Stimulated activated CD4-positive, alpha-beta T cell treated with anti-CD3 and anti-CD28 coated beads, TNF-alpha, amount 100 ng/mL, for 1 hour (primary cell): ENCODE measurements around the gene MYO6.
"Not testable (repeated sequence)": the region's sequence is repeated elsewhere in the genome, so short reads cannot be mapped to it uniquely, and the experiment has no call there.

ENCODE experiments used
- DNase-seq, 3 donors: peaks; one replicate each; pipeline ENCODE4 v3.0.0-alpha.2; 2020; ENCODE audit warnings: low read depth in 3 of 3, low spot score in 1 of 3

MYO6 gene

GRCh38 chr6:75880305-75880704 is 131.3 kb downstream of the MYO6 start:
- DNase-seq: no peak

GRCh38 chr6:75882734-75883133 is 133.7 kb downstream of the MYO6 start:
- DNase-seq: no peak

DNA sequence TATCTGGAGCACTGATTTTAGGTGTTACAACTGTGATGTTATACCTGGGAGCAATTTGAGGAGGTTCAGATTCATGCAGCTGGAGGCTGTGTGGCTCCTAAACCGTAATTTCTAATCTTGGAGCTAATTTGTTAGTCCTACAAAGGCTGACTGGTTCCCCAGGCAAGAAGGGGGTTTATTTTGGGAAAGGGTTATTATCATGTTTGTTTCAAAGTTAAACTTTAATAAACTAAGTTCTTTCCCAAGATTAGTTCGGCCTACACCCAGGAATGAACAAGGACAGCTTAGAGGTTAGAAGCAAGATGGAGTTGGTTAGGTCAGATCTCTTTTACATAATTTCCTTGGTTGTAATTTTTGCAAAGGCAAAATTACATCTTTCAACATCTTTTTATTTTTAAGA is 135.8 kb downstream of the MYO6 start:
- no peak for DNase-seq

DNA sequence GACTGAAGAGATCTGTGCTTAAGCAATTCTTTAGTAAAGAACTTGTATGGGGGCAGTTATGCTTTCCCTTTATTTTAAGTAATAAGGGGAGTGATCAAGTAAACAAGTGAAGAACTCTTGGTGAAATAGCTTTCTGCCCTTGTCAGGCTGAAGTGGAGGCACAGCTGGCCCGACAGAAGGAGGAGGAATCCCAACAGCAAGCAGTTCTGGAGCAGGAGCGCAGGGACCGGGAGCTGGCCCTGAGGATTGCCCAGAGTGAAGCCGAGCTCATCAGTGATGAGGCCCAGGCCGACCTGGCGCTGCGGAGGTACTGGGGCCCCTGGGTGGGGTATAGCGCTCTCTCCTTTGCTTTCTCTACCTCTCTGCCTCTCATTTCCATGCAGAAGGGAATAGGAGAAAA is 143.3 kb downstream of the MYO6 start:
- DNase-seq: no peak

GRCh38 chr6:75893058-75893775 is 144.2 kb downstream of the MYO6 start:
- no peak for DNase-seq

DNA sequence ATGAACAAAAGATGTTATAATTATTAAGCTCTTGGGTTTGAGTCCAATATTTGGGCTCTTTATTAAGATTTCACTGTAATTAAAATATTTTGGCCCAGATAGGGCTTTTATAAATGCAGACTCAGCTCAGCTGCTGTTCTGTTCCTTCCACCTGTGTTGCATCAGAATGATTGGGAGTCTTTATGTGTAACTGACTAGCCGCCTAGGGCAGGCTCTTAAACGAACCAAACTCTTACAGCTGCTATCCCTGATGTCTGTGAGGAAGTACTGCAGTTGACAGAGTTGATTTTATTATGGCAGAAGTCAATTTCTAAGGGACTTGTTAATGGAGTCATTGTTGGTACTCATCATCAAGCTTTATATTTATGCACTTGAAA is 144.7 kb downstream of the MYO6 start:
- DNase-seq: no peak

DNA sequence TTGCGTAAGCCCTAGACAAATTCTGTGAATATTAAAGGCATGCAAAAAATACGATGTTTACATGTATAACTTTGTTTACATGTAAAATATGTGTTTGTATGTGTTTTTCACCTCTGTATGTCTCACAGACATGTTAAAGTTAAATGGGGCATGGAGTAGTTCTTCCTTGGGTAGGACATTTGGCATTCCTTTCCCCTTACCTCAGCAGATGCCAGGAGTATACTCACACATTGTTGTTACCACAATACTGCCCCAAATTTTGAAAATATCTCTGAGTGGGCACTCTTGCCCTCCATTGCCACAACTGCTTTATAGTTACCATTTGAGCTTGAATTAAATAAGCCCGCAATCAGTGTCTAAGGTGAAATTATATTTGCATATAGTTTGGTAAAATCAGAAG is 147.5 kb downstream of the MYO6 start:
- DNase-seq: no peak

DNA sequence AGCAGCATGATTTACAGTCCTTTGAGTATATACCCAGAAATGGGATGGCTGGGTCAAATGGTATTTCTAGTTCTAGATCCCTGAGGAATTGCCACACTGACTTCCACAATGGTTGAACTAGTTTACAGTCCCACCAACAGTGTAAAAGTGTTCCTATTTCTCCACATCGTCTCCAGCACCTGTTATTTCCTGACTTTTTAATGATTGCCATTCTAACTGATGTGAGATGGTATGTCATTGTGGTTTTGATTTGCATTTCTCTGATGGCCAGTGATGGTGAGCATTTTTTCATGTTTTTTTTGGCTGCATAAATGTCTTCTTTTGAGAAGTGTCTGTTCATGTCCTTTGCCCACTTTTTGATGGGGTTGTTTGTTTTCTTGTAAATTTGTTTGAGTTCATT is 151.2 kb downstream of the MYO6 start:
- DNase-seq: not testable (repeated sequence)

DNA sequence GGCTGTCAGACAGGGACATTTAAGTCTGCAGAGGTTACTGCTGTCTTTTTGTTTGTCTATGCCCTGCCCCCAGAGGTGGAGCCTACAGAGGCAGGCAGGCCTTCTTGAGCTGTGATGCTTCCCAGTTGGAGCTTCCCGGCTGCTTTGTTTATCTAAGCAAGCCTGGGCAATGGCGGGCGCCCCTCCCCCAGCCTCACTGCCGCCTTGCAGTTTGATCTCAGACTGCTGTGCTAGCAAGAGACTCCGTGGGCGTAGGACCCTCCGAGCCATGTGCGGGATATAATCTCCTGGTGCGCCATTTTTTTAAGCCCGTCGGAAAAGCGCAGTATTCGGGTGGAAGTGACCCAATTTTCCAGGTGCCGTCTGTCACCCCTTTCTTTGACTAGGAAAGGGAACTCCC is 156.1 kb downstream of the MYO6 start:
- DNase-seq: not testable (repeated sequence)

GRCh38 chr6:75906871-75907270 is 157.8 kb downstream of the MYO6 start:
- no peak for DNase-seq

GRCh38 chr6:75907444-75907843 is 158.4 kb downstream of the MYO6 start:
- DNase-seq: no peak

DNA sequence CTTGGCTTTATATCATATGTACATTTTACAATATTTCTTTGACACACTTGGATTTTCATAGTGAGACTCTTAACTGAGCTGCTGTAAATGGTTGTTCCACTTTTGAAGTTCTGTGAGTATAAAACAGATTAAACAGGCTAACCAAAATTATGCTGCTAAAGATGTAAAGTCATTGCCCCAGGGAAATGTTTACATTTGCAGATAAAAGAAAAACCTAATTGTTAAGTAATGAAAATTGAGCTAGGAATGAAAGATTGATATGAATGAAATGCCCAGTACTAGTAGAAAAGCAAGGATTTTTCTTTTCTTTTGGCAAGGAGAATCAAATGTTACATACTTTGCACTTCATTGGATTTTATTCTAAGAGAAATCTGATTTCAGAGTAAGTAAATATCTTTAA is 164.0 kb downstream of the MYO6 start:
- no peak for DNase-seq

GRCh38 chr6:75922226-75922625 is 173.2 kb downstream of the MYO6 start:
- DNase-seq: no peak

DNA sequence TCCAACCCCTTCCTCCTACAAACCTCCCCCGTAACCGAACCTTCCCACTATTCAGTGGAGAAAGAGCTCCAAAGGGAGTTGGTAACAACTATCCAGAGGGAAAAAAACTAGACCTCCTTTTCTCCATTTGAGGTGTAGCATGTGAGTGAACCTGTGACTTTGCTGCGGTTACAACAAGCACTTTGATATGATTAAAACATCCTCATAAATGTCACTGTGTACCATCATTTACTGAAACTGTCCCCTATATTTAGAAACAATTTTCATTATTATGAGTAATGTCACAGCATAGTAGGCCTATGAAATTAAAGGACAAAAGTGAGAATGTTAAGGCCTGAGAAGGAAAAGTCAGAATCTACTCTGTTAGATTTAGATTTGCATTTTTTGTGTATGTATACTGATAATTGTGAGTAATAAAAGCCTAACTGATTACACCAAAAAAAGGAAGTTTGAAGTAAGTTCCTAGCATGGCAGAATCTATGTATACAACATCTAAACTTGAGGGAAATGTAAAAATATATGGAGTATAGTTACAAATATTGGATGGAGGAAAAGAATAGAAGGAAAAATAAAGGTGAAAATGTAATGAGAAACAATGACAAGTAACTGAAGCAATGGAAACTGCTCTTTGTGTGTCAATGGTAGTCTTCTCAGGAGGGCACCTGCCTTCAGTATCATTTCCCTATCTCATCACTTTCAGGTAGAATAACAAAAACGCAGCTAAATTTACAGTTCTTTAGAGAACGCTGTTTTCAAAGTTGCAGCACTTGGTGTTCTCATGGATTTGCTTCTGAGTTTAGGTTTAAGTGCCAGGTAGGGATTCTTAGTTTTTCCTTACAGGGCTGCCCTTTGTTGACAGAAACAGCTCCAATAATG is 177.5 kb downstream of the MYO6 start:
- DNase-seq: no peak

GRCh38 chr6:75931011-75931680 is 182.1 kb downstream of the MYO6 start:
- no peak for DNase-seq

DNA sequence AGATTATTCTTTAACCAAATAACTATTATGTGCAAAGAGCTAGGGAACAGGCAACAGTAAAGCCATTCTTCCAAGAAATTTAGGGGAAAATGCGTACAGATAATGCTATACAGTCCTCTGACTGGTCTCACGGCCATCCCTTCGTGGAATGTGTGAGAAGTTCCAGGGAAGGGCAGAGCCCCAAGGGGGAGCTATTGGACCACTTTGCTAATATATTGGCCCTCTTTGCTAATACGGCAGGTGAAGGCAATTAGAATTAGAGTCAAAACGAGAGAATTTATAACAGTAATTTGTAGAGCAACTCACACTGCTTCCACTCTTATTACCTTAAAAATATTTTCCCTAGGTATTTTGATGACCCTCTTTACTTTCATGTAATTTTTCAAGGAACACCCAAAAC is 183.0 kb downstream of the MYO6 start:
- DNase-seq: no peak

DNA sequence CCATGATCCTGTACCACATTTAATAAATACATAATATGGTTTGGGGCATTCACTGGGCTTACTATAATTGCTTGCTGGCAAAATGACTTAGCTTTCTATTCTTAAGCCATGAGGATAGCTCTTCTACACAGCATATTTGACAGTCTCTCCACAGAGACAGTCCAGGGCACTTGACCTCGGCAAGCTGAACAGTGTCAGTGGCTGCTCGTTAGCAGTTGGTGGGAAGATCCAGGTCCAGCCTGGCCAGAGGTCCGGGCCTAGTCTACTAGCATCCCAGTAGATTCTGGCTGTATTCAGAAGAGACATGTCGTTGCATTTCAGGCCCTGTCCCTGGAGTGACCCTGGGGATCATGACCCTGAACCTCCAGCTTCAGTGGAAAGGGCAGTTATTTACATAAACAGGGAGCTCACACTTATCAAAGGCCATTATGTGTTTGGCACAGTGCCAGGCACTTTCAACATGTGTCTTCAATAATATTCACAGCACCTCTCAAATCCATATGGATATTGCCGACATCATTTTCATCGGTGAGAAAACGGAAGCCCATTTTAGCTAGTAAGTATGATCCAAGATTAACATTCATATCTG is 184.4 kb downstream of the MYO6 start:
- DNase-seq: no peak

DNA sequence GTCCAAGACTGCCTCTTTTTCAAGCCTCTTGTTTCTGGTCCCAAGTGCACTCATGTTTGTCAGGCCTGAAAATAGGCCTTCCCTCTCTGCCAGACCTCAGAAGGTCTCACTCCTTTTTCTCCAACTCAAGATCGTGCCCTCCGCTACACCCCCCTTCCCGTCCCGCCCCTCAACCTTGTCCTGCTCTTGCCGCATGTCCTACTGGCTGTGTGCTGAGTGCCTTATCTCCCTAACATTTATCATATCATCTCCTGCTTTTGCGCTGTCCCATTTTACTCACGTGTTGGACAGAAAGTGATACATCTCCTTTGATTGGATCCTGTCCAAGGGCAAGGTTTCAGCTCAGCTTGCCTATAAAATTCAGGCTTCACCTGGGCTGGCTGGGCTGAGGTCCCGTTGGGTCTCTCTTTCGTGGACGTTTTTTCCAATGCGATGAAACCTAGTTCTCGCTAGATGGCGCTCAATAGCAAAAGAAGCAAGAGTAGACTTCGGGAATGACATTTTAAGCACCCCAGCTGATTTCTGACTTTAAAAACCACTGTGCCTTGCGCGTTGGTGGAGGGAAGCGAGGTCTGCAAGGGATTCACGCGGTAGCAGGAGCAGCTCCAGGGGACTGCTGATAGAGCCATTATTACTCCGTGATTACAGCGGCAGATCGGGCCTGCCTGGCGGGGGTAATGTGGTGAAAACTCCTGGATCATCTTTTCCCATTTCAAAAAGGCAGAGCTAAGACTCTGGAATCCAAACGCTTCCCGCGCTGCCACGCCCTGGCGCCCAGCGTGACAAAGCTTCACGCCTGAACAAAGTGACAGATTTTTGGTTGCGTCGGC is 185.8 kb downstream of the MYO6 start:
- no peak for DNase-seq

GRCh38 chr6:75935473-75935793 is 186.4 kb downstream of the MYO6 start:
- DNase-seq: no peak

- no peak for DNase-seq
Measured at GRCh38 chr6:75936682-75937081, 187.6 kb downstream of the MYO6 start.

DNA sequence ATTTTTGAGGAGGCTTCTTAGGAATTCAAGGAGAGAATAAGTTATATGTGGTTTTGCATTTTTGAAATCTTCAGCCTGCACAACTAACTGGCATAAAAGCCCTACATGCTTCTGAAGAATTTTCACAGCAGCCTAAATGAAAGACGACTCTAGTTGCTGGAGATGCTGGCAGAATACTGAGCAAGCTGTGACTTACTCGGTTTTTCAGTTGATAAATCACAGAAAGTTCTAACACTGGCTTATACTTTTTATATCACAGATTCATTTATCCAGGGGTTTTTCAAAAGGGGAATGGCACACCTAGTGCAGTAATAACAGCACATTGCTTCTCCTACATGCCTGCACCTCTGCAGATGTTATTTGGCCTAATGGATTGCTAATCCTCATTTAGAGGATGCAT is 188.8 kb downstream of the MYO6 start:
- no peak for DNase-seq
